GM12873 (cell line): ENCODE data around the gene GPC6.

Source experiments
- TF ChIP-seq, protein P1 (sequence below): IDR thresholded peaks from 2 replicates; pipeline ENCODE4 v1.5.1; 2012; ENCODE audit warnings: low read depth, mild to moderate bottlenecking, moderate library complexity, low read length, control low read depth; ENCODE audit not compliant: insufficient read depth; ENCODE audit errors: missing control alignments

The GPC6 gene

DNA sequence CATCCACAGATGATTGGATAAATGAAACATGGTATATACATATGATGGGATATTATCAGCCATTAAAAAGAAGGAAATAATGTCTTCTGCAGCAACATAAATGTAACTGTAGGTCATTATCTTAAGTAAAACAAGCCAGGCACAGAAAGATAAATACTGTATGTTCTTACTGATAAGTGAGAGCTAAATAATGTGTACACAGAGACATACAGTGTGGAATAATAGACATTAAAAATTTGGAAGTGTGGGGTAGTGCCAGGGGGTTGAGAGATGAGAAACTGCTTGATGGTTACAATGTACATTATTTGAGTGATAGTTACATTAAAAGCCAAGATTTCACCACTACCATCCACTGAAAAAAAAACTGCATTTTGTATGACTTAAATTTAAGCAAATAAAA lies 26.0 kb upstream of the GPC6 start:
- TF ChIP-seq, protein P1, sequence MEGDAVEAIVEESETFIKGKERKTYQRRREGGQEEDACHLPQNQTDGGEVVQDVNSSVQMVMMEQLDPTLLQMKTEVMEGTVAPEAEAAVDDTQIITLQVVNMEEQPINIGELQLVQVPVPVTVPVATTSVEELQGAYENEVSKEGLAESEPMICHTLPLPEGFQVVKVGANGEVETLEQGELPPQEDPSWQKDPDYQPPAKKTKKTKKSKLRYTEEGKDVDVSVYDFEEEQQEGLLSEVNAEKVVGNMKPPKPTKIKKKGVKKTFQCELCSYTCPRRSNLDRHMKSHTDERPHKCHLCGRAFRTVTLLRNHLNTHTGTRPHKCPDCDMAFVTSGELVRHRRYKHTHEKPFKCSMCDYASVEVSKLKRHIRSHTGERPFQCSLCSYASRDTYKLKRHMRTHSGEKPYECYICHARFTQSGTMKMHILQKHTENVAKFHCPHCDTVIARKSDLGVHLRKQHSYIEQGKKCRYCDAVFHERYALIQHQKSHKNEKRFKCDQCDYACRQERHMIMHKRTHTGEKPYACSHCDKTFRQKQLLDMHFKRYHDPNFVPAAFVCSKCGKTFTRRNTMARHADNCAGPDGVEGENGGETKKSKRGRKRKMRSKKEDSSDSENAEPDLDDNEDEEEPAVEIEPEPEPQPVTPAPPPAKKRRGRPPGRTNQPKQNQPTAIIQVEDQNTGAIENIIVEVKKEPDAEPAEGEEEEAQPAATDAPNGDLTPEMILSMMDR: no peak

DNA sequence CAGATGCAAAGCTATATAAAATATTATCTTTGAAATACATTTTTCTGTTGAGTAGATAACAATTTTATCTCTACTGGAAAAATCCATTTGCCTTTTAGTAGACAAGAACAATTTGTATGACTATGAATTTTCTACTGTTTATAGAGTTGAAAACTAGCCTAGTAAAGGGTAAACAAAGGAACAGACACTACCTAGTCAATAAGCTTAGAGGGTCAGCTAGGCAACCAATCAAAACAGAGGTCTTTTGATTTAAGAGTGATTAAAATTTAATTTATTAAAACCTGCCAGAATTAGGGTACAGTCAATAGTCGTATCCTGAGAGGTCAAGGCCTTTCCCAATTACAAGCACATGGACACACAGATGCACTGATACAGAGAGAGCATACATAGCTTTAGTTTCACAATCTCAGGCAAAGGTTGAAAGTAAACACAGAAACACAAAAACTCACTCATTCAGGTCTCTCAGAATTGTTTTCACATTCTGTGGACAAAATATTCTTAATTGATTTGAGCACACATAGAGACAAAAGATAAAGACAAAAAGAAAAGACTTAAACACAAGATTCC lies 24.5 kb upstream of the GPC6 start:
- TF ChIP-seq, protein P1: no peak

DNA sequence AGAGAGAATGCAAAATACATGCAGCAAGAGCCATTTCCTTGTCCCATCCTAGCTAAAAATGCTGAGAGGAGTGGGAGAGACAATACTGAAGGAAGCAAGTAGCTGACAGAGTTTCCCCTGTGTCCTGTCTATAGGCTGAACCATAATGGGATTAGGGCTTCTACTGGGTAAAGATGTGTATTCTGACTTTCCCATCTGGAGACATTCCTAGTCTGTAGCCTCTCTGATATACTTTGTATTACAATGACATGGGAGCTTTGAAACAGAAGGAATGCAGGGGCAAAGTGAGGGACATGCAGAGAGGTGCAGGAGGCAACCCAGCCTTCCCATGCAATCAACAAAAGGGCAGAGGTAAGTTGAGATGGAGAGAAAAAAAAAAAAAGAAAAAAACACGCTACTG lies 10.5 kb upstream of the GPC6 start:
- TF ChIP-seq, protein P1: no peak

DNA sequence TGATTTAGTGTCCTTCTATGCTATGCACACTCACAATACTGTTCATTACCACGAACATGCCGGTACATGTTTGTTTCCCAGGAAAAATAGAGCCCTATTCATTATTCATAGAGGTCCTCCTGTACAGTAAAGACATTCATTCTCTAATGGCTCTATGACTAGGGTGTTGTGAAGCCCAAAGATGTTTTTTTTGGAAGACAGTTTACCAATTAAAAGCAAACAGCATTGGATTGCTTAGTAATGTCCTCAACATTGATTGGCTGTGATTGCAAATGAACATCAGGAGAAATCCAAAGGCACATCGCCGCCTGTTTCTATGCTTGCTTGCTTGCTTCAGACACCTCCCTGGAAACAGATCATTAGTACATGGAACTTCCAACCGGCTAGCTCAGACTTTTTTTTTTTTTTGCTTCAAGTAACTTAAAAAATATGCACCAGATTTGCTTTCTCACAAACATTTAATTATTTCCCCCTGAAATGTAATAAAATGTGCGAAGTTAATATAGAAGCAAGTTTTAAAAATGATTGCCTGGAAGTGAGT lies 8.8 kb upstream of the GPC6 start:
- TF ChIP-seq, protein P1: no peak

DNA sequence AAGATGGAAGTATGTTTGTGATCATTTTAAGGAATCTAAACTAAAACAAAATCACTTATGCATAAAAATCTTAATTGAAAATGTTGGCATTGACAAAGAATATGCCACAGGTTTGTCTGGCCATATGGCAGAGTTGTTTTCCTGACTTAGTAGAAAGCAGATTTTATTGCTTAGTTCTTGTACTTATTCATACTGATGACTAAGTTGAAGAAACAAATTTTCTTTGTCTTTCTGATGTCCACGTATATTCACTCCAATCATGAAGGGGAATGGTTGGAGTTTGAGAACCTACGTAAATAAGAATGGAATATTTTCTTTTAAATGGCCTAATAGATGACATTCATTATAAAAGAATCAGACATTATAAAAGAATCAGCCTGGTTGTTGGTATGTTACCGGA lies 8.0 kb upstream of the GPC6 start:
- TF ChIP-seq, protein P1: no peak

DNA sequence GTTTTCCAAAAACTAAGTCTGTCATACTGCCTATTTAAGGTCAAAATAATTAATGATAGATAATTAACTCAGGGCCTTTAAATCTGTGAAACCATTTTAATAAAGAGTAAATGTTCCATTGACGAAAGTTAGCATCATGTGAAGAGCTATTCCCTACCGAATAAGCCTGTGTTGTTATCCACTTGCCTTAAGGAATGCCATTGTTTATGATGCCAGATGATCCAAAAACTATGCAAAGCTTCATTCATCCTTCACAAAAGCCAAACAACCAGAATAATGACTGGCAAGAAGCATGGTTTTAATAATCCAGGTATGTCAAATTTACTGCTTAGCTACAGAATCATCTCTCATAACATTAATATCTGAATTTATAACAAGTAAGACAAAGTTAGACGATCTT lies 6.5 kb upstream of the GPC6 start:
- TF ChIP-seq, protein P1: no peak

DNA sequence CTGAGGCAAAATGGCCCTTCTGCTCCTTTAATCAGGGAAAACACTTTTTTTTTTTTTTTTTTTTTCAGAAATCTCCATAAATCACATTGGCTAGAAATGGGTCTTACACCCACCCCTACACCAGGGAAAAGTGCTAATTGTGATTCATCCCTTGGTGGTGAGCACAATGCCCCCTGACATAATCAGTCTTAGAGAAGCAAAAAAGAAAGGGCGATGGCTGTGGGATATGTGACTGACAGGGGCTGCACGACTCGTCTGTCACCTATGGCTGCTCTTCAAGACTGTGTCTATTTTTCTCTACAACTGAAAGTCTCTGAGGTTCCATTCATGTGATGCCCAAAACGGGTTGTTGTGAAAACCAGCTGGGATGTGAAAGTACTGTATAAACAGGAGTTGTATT lies 3.6 kb upstream of the GPC6 start:
- TF ChIP-seq, protein P1: no peak

DNA sequence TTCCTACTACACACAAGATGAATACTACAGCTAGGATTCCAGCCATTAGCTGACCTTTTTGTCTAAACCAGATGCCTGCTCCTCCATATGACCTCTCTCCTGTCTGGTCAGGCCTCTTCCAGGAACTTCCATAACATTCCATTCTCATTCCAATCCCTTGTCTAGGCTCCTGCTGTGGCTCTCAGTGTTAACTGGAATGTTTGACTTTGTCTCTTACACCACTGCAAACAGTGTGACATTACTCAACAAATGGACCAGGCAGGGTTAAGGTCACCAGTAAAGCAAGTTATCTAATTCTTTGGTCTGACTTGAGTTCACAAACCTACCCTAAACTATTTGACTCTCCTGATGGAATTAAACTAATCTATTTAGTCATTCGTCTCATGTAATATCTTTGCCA lies 2.1 kb upstream of the GPC6 start:
- TF ChIP-seq, protein P1: no peak
